ENCODE measurements around the gene CIRBP.

CIRBP gene

GRCh38 chr19:1321539-1321938 lies 52.4 kb downstream of the CIRBP start:
- H3K4me3 ChIP-seq (replicated peaks; ENCODE audit: low read depth, low read length) = no peak overlapping the region
- DNase-seq (ENCODE audit: extremely low read depth, low read depth) = no peak
- no peak for TF ChIP-seq CTCF (IDR thresholded peaks at IDR 0.05; ENCODE audit: low read depth, low read length, missing control alignments)

- H3K4me3 ChIP-seq (replicated peaks; ENCODE audit: low read depth, low read length) = no peak overlapping the region
- no peak for DNase-seq (ENCODE audit: extremely low read depth, low read depth)
- TF ChIP-seq CTCF (IDR thresholded peaks at IDR 0.05; ENCODE audit: low read depth, low read length, missing control alignments) = no peak
Observed at GRCh38 chr19:1322198-1322981, 53.3 kb downstream of the CIRBP start.

GRCh38 chr19:1324249-1324805 lies 55.2 kb downstream of the CIRBP start:
- TF ChIP-seq CTCF (IDR thresholded peaks at IDR 0.05; ENCODE audit: low read depth, low read length, missing control alignments) = no peak
- no peak overlapping the region for H3K4me3 ChIP-seq (replicated peaks; ENCODE audit: low read depth, low read length)

More at GRCh38 chr19:1324249-1324805, 55.2 kb downstream of the CIRBP start:
- no peak for DNase-seq (ENCODE audit: extremely low read depth, low read depth)

Measured in HFF-Myc (cell line).